ENCODE data around the gene FOXI1. TPM values are rescaled to one million over a fixed set of nuclear protein-coding genes. Genes with fewer than 3 reads are reported as not detected.

FOXI1 gene
- total RNA-seq, 2 experiments from 2014 or later = 0.28 TPM; not detected in 1

DNA sequence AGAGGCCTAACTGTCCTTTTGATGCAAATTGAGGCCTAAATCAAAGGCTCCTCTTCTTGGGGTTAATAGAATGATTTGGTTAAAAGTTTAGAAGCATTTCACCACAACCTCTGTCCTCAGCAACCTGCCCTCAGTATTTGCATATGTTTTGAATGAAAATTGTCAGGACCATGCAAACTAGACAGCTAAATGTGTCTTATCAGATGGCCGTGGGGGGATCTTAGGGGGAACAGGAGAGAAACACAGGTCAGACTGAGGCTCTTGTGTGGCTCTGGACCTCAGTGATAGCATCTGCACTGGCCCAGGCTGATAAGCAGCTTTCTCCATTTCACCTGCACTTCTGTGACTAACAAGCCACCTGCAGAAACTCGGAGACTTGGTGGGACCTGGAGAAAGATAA is 49.0 kb downstream of the FOXI1 start:
- no peaks in the 10 kb centered on the region for H3K4me1 ChIP-seq (ENCODE audit: insufficient read depth, low read length)
- H3K4me3 Mint-ChIP-seq = no peak overlapping the region
- intact Hi-C loops (cut with DNase I, micrococcal nuclease) = no loop called here
- no peaks in the 10 kb centered on the region for H3K4me1 Mint-ChIP-seq (ENCODE audit: low read depth)
- H3K9me3 ChIP-seq (ENCODE audit: control insufficient read depth in 1 of 2, insufficient read depth in 1 of 2, low read length in 2 of 2) = no peaks in the 10 kb centered on the region
- CTCF ChIA-PET = no interaction called here
- POLR2A ChIA-PET = no interaction called here
- TF ChIP-seq, protein P1, sequence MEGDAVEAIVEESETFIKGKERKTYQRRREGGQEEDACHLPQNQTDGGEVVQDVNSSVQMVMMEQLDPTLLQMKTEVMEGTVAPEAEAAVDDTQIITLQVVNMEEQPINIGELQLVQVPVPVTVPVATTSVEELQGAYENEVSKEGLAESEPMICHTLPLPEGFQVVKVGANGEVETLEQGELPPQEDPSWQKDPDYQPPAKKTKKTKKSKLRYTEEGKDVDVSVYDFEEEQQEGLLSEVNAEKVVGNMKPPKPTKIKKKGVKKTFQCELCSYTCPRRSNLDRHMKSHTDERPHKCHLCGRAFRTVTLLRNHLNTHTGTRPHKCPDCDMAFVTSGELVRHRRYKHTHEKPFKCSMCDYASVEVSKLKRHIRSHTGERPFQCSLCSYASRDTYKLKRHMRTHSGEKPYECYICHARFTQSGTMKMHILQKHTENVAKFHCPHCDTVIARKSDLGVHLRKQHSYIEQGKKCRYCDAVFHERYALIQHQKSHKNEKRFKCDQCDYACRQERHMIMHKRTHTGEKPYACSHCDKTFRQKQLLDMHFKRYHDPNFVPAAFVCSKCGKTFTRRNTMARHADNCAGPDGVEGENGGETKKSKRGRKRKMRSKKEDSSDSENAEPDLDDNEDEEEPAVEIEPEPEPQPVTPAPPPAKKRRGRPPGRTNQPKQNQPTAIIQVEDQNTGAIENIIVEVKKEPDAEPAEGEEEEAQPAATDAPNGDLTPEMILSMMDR (IDR thresholded peaks at IDR 0.05) = no peak
- no peak overlapping the region for H3K4me3 ChIP-seq (ENCODE audit: low read length)
- no peaks in the 10 kb centered on the region for H3K9me3 Mint-ChIP-seq
- no peaks in the 10 kb centered on the region for H3K27me3 Mint-ChIP-seq
- H3K27ac ChIP-seq (ENCODE audit: low read depth in 1 of 2, low read length in 2 of 2) = no peak overlapping the region
- no peaks in the 10 kb centered on the region for H3K36me3 ChIP-seq (ENCODE audit: insufficient read depth, low read length)
- H3K36me3 Mint-ChIP-seq (ENCODE audit: low read depth) = no peaks in the 10 kb centered on the region
- DNase-seq (no peak), ATAC-seq (ENCODE audit: poor library complexity) (no peak)
- H3K27ac Mint-ChIP-seq = no peak overlapping the region
- no peaks in the 10 kb centered on the region for H3K27me3 ChIP-seq (ENCODE audit: control insufficient read depth in 1 of 2, insufficient read depth in 2 of 2, low read length in 2 of 2)

DNA sequence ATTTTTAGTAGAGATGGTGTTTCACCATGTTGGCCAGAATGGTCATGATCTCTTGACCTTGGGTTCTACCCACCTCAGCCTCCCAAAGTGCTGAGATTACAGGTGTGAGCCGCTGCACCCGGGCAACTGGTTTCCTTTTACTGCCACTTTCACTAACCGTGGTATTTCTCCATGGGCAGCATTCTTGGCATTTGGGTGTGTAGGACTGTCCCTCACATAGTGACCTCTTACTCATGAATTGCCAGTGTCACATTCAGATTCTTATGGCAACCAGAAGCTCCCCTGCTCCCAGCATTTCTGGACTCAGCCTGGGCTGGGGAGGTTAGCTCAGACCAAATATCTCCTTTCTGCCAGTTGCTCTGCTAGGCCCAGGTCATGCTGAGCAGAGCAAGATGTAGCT is 50.1 kb downstream of the FOXI1 start:
- no peak overlapping the region for H3K27ac ChIP-seq (ENCODE audit: low read depth in 1 of 2, low read length in 2 of 2)
- Mint-ChIP-seq H3K27ac (no peak overlapping the region), H3K4me1 (ENCODE audit: low read depth) (no peaks in the 10 kb centered on the region), H3K36me3 (ENCODE audit: low read depth) (no peaks in the 10 kb centered on the region), H3K27me3 (no peaks in the 10 kb centered on the region), H3K4me3 (no peak overlapping the region), H3K9me3 (no peaks in the 10 kb centered on the region)
- no peak overlapping the region for H3K4me3 ChIP-seq (ENCODE audit: low read length)
- no peaks in the 10 kb centered on the region for H3K9me3 ChIP-seq (ENCODE audit: control insufficient read depth in 1 of 2, insufficient read depth in 1 of 2, low read length in 2 of 2)
- POLR2A ChIA-PET = no interaction called here
- CTCF ChIA-PET = no interaction called here
- TF ChIP-seq, protein P1 (IDR thresholded peaks at IDR 0.05) = no peak
- H3K4me1 ChIP-seq (ENCODE audit: insufficient read depth, low read length) = no peaks in the 10 kb centered on the region
- H3K27me3 ChIP-seq (ENCODE audit: control insufficient read depth in 1 of 2, insufficient read depth in 2 of 2, low read length in 2 of 2) = no peaks in the 10 kb centered on the region
- no peak for ATAC-seq (ENCODE audit: poor library complexity)
- intact Hi-C loops (cut with DNase I, micrococcal nuclease) = no loop called here
- no peaks in the 10 kb centered on the region for H3K36me3 ChIP-seq (ENCODE audit: insufficient read depth, low read length)
- DNase-seq = no peak

DNA sequence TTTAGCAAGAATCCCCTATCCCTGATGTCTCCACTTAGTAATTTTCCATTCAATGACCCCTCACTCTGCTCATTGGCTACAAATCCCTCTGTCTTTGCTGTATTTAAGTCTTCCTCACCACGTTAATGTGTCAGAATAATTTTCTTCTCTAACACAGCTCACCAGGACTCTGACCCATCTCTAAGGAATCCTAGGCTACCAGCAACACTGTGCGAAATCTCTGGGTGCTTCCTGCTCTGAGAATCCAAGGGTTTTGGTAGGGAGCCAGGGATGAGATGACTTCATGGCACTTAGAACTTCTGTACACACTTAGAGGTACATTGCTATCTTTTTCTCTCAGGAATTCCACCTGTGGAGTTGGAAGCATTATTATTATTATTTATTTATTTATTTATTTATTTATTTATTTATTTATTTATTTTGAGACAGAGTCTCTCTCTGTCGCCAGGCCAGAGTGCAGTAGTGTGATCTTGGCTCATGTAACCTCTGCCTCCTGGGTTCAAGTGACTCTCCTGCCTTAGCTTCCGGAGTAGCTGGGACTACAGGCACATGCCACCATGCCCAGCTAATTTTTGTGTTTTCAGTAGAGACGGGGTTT is 53.5 kb downstream of the FOXI1 start:
- intact Hi-C loops (cut with DNase I, micrococcal nuclease) = no loop called here
- Mint-ChIP-seq H3K36me3 (ENCODE audit: low read depth) (no peaks in the 10 kb centered on the region), H3K4me3 (no peak overlapping the region), H3K4me1 (ENCODE audit: low read depth) (no peaks in the 10 kb centered on the region), H3K9me3 (no peaks in the 10 kb centered on the region), H3K27ac (no peak overlapping the region), H3K27me3 (no peaks in the 10 kb centered on the region)
- H3K9me3 ChIP-seq (ENCODE audit: control insufficient read depth in 1 of 2, insufficient read depth in 1 of 2, low read length in 2 of 2) = no peaks in the 10 kb centered on the region
- H3K27ac ChIP-seq (ENCODE audit: low read depth in 1 of 2, low read length in 2 of 2) = no peak overlapping the region
- TF ChIP-seq, protein P1 (IDR thresholded peaks at IDR 0.05) = no peak
- no peaks in the 10 kb centered on the region for H3K4me1 ChIP-seq (ENCODE audit: insufficient read depth, low read length)
- CTCF ChIA-PET = no interaction called here
- H3K36me3 ChIP-seq (ENCODE audit: insufficient read depth, low read length) = no peaks in the 10 kb centered on the region
- ATAC-seq (ENCODE audit: poor library complexity) (no peak), DNase-seq (no peak)
- POLR2A ChIA-PET = no interaction called here
- H3K4me3 ChIP-seq (ENCODE audit: low read length) = no peak overlapping the region
- H3K27me3 ChIP-seq (ENCODE audit: control insufficient read depth in 1 of 2, insufficient read depth in 2 of 2, low read length in 2 of 2) = no peaks in the 10 kb centered on the region

Other genes starting within 250 kb of the FOXI1 start
- not detected for gene INSYN2B, start 125.4 kb upstream of the FOXI1 start, total RNA-seq
- gene C5orf58, start 127.1 kb downstream of the FOXI1 start, total RNA-seq = not detected
- 100 to 1,000 TPM; 154 to 155 TPM for gene LCP2, start 191.9 kb downstream of the FOXI1 start, total RNA-seq

All from CD4-positive, alpha-beta T cell (primary cell).